GM08714 (cell line): Measurements from ENCODE around the gene SF3A2.

Experiments
- H3K4me3 ChIP-seq: fragments of 200-500 bp; sonication (Bioruptor generic); 2 replicates; pipeline ENCODE4 v1.5.1; 2014; ENCODE audit warnings: mild to moderate bottlenecking, low read length, inconsistent platforms
- ZNF274 ChIP-seq: IDR thresholded peaks from 2 replicates; pipeline ENCODE4 v1.6.1; 2012; ENCODE audit warnings: mild to moderate bottlenecking, low read depth, low read length

SF3A2 gene

GRCh38 chr19:2227415-2228156, 9.0 kb upstream of the SF3A2 start:
- TF ChIP-seq ZNF274 = no peak
- no peak overlapping the region for H3K4me3 ChIP-seq

- no peak for TF ChIP-seq ZNF274
- H3K4me3 ChIP-seq = no peak overlapping the region
These were observed 8.2 kb upstream of the SF3A2 start for GRCh38 chr19:2228157-2229030.

- H3K4me3 ChIP-seq = no peak overlapping the region
- no peak for TF ChIP-seq ZNF274
These were observed 7.3 kb upstream of the SF3A2 start for GRCh38 chr19:2229103-2230032.

- no peak overlapping the region for H3K4me3 ChIP-seq
- no peak for TF ChIP-seq ZNF274
These were observed 6.5 kb upstream of the SF3A2 start for GRCh38 chr19:2230033-2230531.

GRCh38 chr19:2230807-2231533, 5.7 kb upstream of the SF3A2 start:
- H3K4me3 ChIP-seq = no peak overlapping the region
- no peak for TF ChIP-seq ZNF274

GRCh38 chr19:2231621-2232221, 4.9 kb upstream of the SF3A2 start:
- no peak overlapping the region for H3K4me3 ChIP-seq

GRCh38 chr19:2232286-2233151, 4.1 kb upstream of the SF3A2 start:
- TF ChIP-seq ZNF274 = no peak
- H3K4me3 ChIP-seq = no peak overlapping the region

More at GRCh38 chr19:2231621-2232221, 4.9 kb upstream of the SF3A2 start:
- TF ChIP-seq ZNF274 = no peak

GRCh38 chr19:2233601-2234280, 2.9 kb upstream of the SF3A2 start:
- no peak overlapping the region for H3K4me3 ChIP-seq
- TF ChIP-seq ZNF274 = no peak

GRCh38 chr19:2234996-2235380, 1.6 kb upstream of the SF3A2 start:
- no peak for TF ChIP-seq ZNF274
- H3K4me3 ChIP-seq = peak overlapping the region; percentile 85

GRCh38 chr19:2235381-2236063, 1.1 kb upstream of the SF3A2 start:
- no peak for TF ChIP-seq ZNF274
- H3K4me3 ChIP-seq = peak overlapping the region; percentile 85

- TF ChIP-seq ZNF274 = no peak
- H3K4me3 ChIP-seq = peak overlapping the region; percentile 85
These were observed 635 bp upstream of the SF3A2 start for GRCh38 chr19:2236064-2236313.
